ENCODE measurements around the gene TECR. TPM values are rescaled to one million over a fixed set of nuclear protein-coding genes. Genes with fewer than 3 reads are reported as not detected.

TECR gene
- total and polyA plus RNA-seq, 2 donors (not counting 3 experiments of a cell fraction or from before 2014, with no cell fraction given), result 109 to 193 TPM

GRCh38 chr19:14510311-14511228, 18.8 kb upstream of the TECR start:
- FAIRE-seq, result peak; percentile 15

GRCh38 chr19:14511229-14511593, 18.2 kb upstream of the TECR start:
- peaks cover 21% of the 10 kb centered on the region for H3K4me1 ChIP-seq (ENCODE audit: control insufficient read depth, extremely low read depth, insufficient read depth, low read length)
- FAIRE-seq (no peak), DNase-seq (ENCODE audit: low read depth, low spot score) (no peak)
- ChIA-PET CTCF (no interaction called here), POLR2A (no interaction called here)
- H4K20me1 ChIP-seq (replicated peaks; ENCODE audit: control insufficient read depth, extremely low read depth, insufficient read depth, low read length), result no peaks in the 10 kb centered on the region
- TF ChIP-seq EZH2 (IDR thresholded peaks at IDR 0.05; ENCODE audit: borderline replicate concordance, low read depth, low read length, severe bottlenecking) (no peak), JUN (IDR thresholded peaks at IDR 0.05; ENCODE audit: borderline replicate concordance, insufficient read depth, insufficient read length, low read depth) (no peak), CTCF (IDR thresholded peaks at IDR 0.05; ENCODE audit: extremely low read depth in 1 of 2, insufficient read depth in 1 of 2, low read depth in 1 of 2, low read length in 2 of 2) (no peak), POLR2A (IDR thresholded peaks at IDR 0.05; ENCODE audit: low read depth, low read length) (no peak)
- no peaks in the 10 kb centered on the region for H3K9me1 ChIP-seq (replicated peaks; ENCODE audit: control insufficient read depth, extremely low read depth, insufficient read depth, low read length)
- no peak overlapping the region for H3K4me3 ChIP-seq (replicated peaks in 1 of 3; ENCODE audit: insufficient read depth in 1 of 3, low read depth in 1 of 3, low read length in 3 of 3)
- H3K4me2 ChIP-seq (ENCODE audit: insufficient read depth, low read length), result no peak overlapping the region
- dilution Hi-C loops (cut with MboI; ENCODE audit: extremely low pct_ligation_motif_present, low sequenced_read_pairs) (no loop called here), intact Hi-C loops (cut with micrococcal nuclease) (no loop called here)
- H3K9ac ChIP-seq (replicated peaks; ENCODE audit: extremely low read depth, insufficient read depth, low read length), result no peak overlapping the region
- no TSS peak for BruUV-seq (replicated peaks)
- H3K27me3 ChIP-seq (ENCODE audit: control insufficient read depth in 2 of 2, insufficient read depth in 2 of 2, low read length in 2 of 2), result no peaks in the 10 kb centered on the region
- no peak overlapping the region for H3K27ac ChIP-seq (ENCODE audit: insufficient read depth, low read depth, low read length)
- peaks cover 16% of the 10 kb centered on the region for H3K79me2 ChIP-seq (ENCODE audit: control insufficient read depth, insufficient read depth, low read length)
- H2AFZ ChIP-seq (ENCODE audit: low read depth, low read length), result no peak overlapping the region
- H3K9me3 ChIP-seq (replicated peaks; ENCODE audit: control insufficient read depth, insufficient read depth, low read length), result no peaks in the 10 kb centered on the region
- H3K36me3 ChIP-seq (ENCODE audit: control insufficient read depth in 2 of 2, extremely low read depth in 1 of 2, insufficient read depth in 2 of 2, low read length in 2 of 2), result peaks cover 11 to 12% of the 10 kb centered on the region in 2 experiments

More at GRCh38 chr19:14510311-14511228, 18.8 kb upstream of the TECR start:
- H2AFZ ChIP-seq (ENCODE audit: low read depth, low read length), result no peak overlapping the region
- H3K27ac ChIP-seq (ENCODE audit: insufficient read depth, low read depth, low read length), result no peak overlapping the region
- H3K4me3 ChIP-seq (replicated peaks in 1 of 3; ENCODE audit: insufficient read depth in 1 of 3, low read depth in 1 of 3, low read length in 3 of 3), result no peak overlapping the region
- H3K9me1 ChIP-seq (replicated peaks; ENCODE audit: control insufficient read depth, extremely low read depth, insufficient read depth, low read length), result no peaks in the 10 kb centered on the region
- no peak overlapping the region for H3K4me2 ChIP-seq (ENCODE audit: insufficient read depth, low read length)
- intact Hi-C loops (cut with micrococcal nuclease) (no loop called here), dilution Hi-C loops (cut with MboI; ENCODE audit: extremely low pct_ligation_motif_present, low sequenced_read_pairs) (no loop called here)
- ChIA-PET CTCF (interaction anchor here (0.6 to 1.1 kb wide), 3 partner anchors 13 to 87 kb away, joined by 3 to 4 read pairs (median 3); no protein-coding TSS in a partner anchor), POLR2A (interaction anchor here (4.1 kb wide), 1 partner anchor 7 kb away, joined by 27 read pairs; the partner anchor contains the start of gene DNAJB1)
- H3K9ac ChIP-seq (replicated peaks; ENCODE audit: extremely low read depth, insufficient read depth, low read length), result no peak overlapping the region
- H3K27me3 ChIP-seq (ENCODE audit: control insufficient read depth in 2 of 2, insufficient read depth in 2 of 2, low read length in 2 of 2), result no peaks in the 10 kb centered on the region
- H3K36me3 ChIP-seq (ENCODE audit: control insufficient read depth in 2 of 2, extremely low read depth in 1 of 2, insufficient read depth in 2 of 2, low read length in 2 of 2), result peaks cover 6 to 7% of the 10 kb centered on the region in 2 experiments
- no TSS peak for BruUV-seq (replicated peaks)
- H3K9me3 ChIP-seq (replicated peaks; ENCODE audit: control insufficient read depth, insufficient read depth, low read length), result no peaks in the 10 kb centered on the region
- TF ChIP-seq POLR2A (IDR thresholded peaks at IDR 0.05; ENCODE audit: low read depth, low read length), result no peak
- peak; percentile 57 for TF ChIP-seq FOS (IDR thresholded peaks at IDR 0.05; ENCODE audit: borderline replicate concordance, insufficient read depth, low read length)
- DNase-seq (ENCODE audit: low read depth, low spot score), result no peak
- no peaks in the 10 kb centered on the region for H4K20me1 ChIP-seq (replicated peaks; ENCODE audit: control insufficient read depth, extremely low read depth, insufficient read depth, low read length)
- peaks cover 16% of the 10 kb centered on the region for H3K4me1 ChIP-seq (ENCODE audit: control insufficient read depth, extremely low read depth, insufficient read depth, low read length)
- H3K79me2 ChIP-seq (ENCODE audit: control insufficient read depth, insufficient read depth, low read length), result peaks cover 9% of the 10 kb centered on the region
